ENCODE measurements around the gene RNMT.
A peak's percentile ranks its signal among the peaks of the same experiment; 100 is the strongest.
"Not testable (repeated sequence)": the region's sequence is repeated elsewhere in the genome, so short reads cannot be mapped to it uniquely, and the experiment has no call there.

Gene RNMT

DNA sequence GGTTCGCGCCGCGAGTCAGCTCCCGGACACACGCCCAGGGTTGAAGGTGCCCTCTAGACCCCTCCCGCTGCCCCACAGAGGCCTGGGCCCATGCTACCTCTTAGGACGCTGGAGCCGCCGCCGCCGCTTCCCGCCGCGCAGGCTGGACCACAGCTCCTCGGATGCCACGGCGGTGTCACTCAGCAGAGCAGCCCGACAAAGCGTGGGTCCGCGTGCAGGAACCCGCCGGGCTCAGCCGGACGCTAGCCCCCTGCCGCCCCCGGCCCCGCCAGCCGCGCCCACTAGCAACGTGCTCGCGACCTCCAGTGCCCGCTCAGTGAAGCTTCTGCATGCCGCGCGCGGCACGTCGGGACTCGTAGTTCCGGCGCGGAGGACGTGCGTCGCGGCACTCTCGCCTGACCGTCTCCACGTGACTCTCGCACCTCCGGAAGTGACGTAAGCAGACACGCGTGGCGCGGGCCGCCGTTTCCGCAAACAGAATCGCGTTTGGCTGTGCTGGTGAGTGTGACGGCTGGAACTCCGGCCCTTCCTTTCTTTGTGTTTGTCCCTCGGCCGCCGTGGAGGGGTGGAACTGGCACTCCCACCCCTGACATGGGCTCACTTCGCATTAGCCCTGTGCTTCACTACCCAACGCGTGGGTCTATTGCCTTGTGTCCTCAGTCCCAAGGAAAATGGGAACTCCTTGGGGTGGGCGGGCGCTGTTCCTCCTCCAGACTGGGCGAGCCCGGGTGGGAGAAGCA lies at the start of gene RNMT, which contains the start of gene FAM210A:
Gene RNMT, plus strand, starts transcription at position 442 of the 740 bp plus-strand sequence. CDS start 4,845 bp downstream, outside the sequence.
Gene FAM210A, minus strand, starts transcription at position 327 of the 740 bp plus-strand sequence. CDS start 44,481 bp downstream, outside the sequence.
- peak; percentile 86 to 89 for DNase-seq

DNA sequence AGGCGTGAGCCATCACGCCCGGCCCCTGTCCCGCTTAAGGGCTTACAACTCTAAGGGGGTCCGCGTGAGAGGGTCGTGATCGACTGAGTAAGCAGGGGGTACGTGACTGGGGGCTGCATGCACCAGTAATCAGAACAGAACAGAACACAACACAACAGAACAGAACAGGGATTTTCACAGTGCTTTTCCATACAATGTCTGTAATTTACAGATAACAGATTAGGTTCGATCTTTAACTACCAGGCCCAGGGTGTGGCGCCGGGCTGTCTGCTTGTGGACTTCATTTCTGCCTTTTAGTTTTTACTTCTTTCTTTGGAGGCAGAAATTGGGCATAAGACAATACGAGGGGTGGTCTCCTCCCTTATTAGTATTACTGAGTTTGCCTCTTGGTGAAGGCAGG lies 49.1 kb upstream of the RNMT start:
- not testable (repeated sequence) for DNase-seq

- DNase-seq: no peak
These were observed 45.9 kb upstream of the RNMT start for GRCh38 chr18:13680612-13681011.

GRCh38 chr18:13681701-13682100 lies 44.8 kb upstream of the RNMT start:
- DNase-seq: no peak

- no peak for DNase-seq
These were observed 41.9 kb upstream of the RNMT start for GRCh38 chr18:13684546-13684945.

DNA sequence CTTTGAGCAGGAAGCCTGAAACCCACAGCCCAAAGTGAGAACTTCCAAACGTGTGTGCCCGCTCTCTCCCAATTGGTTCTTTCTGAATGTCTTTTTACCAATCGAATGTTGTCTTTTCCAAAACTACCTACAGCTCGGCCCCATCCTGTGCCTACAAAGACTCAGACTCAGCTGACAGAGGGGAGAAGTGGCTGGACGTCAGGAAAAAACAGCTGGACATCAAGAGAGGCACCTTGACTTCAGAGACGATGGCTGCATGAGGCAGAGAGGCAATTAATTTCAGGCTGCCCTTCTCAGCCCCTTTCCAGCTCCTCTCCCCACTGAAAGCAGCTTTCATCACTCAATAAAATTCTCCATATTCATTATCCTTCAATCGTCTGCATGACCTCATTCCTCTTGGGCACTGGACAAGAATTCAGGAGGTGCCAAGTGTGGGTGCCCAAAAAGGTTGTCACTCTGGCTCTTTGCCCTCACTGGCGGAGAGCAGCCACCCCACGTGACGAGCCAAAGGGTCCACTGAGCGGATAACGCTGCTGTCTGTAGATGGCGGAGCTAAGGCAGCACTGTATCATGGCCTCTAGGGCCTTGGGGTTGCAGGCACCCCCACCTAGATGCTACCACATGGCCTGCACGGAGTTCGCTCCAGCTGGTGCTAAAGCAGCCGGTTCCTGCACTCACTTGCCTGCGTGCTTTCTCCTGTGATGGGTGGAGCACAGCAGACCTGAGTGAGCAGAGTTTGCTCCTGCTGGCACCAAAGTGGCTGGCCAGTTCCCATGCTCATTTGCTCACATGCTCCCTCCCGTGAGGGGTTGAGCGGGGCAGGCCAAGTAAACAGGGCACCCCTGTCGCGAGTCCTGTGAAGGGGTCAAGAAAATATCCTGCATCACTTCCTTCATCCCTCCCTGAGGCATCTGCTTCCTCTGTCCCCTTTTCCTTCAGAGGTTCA lies 38.0 kb upstream of the RNMT start:
- no peak for DNase-seq

- DNase-seq: not testable (repeated sequence)
These were observed 36.4 kb upstream of the RNMT start for GRCh38 chr18:13690060-13690459.

DNA sequence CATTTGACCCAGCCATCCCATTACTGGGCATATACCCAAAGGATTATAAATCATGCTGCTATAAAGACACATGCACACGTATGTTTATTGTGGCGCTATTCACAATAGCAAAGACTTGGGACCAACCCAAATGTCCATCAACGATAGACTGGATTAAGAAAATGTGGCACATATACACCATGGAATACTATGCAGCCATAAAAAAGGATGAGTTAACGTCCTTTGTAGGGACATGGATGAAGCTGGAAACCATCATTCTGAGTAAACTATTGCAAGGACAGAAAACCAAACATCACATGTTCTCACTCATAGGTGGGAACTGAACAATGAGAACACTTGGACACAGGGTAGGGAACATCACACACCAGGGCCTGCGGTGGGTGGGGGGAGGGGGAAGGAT lies 31.1 kb upstream of the RNMT start:
- not testable (repeated sequence) for DNase-seq

DNA sequence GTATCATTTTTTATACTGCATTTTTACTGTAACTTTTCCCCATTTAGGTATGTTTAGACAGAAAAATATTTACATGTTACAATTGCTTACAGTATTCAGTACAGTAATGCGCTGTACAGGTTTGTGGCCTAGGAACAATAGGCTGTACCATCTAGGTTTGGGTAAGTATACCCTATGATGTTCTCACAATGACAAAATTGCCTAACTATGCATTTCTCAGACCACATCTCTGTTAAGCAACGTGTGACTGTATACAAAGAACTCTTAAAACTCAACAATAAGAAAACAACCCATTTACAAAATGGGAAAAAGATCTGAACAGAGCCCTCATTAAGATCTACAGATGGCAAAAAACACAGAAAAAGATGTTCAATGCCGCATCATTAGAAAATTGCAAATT lies 29.5 kb upstream of the RNMT start:
- DNase-seq: no peak

GRCh38 chr18:13700153-13700552 lies 26.3 kb upstream of the RNMT start:
- DNase-seq: no peak

GRCh38 chr18:13703899-13704298 lies 22.6 kb upstream of the RNMT start:
- no peak for DNase-seq

DNA sequence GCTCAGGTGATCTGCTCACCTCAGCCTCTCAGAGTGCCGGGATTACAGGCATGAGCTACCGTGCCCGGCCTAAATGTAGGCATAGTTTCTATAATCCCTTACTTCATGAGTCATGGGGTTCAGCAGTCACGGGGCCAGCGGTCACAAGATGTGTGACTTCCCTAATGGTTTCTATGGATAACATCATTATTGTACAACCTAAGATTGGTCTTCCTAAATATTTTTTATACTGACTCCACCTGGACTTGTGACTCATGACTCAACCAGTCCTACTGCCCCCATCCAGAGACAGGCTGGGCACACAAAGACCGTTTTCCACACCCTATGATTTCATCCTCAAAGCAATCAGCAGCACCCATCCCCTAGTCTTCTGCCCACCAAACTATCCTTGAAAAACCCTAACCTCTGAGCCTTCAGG lies 16.1 kb upstream of the RNMT start:
- DNase-seq: no peak

DNA sequence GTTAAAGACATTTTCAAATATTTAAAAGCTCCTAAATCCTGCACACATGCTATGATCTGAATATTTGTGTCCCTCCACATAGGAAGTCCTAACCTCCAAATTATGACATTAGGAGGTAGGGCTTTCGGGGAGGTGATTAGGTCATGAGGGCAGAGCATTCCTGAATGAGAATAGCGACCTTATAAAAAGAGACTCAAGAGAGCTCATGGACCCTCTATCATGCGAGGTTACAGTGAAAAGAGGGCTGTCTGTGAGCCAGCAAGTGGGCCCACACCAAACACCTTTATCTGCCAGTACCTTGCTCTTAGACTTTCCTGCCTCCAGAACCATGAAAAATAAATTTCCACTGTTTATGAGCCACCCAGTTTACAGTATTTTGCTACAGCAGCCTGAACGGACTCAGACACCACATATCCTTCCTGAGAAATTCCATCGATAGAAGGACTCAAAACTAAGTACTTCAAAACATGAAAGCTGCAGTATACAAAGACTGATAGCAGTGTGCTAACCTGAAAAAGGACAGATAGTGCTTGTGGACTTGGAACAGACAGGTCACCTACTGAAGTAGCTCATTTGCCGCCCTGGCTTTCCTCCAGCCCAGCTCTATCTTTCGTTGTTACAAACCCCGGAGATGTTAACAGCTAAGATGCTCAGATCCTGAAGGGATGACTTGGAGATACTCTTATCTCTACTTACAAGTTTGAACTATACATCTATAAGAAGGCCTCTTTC lies 13.9 kb upstream of the RNMT start:
- no peak for DNase-seq

- DNase-seq: no peak
These were observed 12.9 kb upstream of the RNMT start for GRCh38 chr18:13713455-13714055.

- no peak for DNase-seq
These were observed 11.1 kb upstream of the RNMT start for GRCh38 chr18:13715330-13715729.

DNA sequence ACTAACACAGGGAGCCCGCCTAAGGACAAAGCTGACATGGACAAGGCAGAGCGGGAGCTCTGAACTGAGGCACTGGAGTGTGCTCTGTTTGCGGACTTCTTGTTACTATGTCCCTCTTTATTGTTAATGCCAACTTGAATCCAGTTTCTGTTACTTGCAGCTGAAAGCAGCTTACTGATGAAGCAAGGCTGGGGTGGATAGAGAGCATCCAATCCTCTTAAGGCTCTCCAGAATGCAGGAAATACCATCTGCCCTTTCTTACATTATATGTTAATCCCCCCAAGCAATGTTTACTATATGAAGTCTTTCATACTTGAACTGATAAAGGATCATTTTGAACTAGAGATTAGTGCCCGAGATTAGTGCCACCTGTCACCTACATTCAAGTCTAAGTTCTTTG lies 9.6 kb upstream of the RNMT start:
- DNase-seq: no peak

DNA sequence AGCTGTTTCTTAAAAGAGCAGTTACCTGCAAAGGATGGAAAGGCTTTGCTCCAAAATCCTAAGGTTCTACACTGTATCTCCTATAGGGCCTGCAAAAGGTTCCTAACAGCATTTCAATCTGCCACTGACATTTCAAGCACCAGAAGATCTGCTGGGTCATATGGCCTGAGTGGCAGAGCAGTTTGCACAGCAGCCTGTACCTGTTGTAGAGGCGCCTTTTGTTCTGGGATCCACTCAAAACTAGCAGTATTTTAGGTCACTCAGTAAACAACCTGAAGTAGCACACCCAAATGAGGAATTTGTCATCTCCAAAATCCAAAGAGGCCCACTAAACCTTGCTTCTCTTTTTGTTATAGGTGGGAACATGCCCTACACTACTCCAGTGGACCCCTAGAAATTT lies 6.3 kb upstream of the RNMT start:
- no peak for DNase-seq

DNA sequence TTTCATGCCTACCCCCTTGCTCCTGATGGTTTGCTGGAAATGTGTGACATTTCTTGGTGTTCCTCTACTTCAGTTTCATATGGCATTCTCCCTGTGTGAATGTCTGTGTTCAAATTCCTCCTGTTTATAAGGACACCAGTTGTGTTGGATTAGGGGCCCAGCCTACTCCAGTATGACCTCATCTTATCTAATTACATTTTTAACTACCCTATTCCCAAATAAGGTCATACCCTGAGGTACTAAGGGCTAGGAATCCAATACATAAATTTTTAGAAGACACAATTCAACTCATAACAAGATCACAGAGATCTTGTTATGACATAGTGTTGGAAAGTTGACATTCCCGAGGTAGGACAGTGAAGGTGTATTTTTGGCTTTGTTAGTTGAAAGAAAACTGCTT lies 5.6 kb upstream of the RNMT start:
- DNase-seq: no peak

DNA sequence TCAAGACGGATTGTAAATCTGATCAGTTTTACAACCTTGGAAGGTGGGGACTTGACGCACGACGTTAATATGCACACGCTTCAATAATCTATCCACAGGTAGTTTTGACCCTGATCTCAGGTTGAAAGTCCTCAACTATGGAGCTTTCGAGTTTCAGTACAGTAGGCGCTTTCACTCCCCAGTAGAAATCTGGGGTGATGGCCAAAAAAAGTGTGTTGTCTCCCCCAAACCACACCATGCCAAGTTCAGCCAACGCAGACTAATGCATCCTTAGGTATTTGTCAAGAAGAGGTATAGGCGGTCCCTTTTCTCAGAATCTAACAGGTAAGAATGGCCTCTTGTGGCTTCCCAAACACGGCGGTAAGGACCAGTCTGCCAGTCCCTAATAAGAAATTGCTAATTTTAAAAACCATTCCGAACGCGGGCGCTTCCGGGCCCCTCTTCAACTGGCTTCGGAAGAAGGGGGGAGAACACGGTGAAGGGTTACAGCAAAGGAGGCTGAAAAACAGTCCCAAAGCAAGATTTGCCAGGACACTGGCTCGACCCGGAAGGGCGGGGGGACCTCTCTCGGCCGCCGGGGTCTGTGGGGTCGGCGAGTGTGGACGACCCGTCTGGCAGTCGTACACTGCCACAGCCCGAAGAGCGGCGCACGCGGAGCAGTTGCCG lies 774 bp upstream of the RNMT start:
- DNase-seq: no peak

DNA sequence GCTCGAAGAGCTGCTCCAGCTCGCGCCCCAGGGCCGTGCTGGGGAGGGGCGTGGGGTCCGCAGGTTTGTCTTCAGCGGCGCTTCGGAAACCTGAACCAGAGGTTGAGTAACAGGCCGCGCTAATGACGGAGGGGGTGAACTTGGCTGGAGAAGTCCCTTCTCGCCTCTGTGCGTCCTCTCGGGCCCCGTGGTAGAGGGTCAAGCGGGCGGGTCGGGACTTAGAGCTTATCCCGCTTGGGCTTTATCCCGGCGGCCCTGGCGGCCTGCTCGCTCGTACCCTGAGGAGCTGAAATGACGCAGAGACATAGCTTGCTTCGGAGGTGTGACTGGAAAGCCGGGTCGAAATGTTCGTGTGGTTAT lies 479 bp downstream of the RNMT start:
- DNase-seq: peak in 1 of 2 experiments; percentile 52

GRCh38 chr18:13730481-13730880 lies 4.0 kb downstream of the RNMT start:
- no peak for DNase-seq

GRCh38 chr18:13735681-13736080 lies 9.2 kb downstream of the RNMT start:
- no peak for DNase-seq
